HG02610 (cell line): ENCODE measurements around the gene DNAH8.

ENCODE experiments used
- ATAC-seq: cut with Tn5 transposase; IDR thresholded peaks from one replicate; pipeline ENCODE4 v1.9.1; 2021; ENCODE audit warnings: mild to moderate bottlenecking, moderate library complexity; ENCODE audit not compliant: unreplicated experiment

The DNAH8 gene

GRCh38 chr6:39047434-39048327 lies 332.6 kb downstream of the DNAH8 start:
- no peak for ATAC-seq

GRCh38 chr6:39048481-39049399 lies 333.6 kb downstream of the DNAH8 start, which contains the start of gene GLP1R:
Gene GLP1R (plus strand): TSS chr6:39048781. CDS start chr6:39048841, 60 bp downstream.
- no peak for ATAC-seq

- no peak for ATAC-seq
Observed at GRCh38 chr6:39049575-39050283, 334.6 kb downstream of the DNAH8 start.

GRCh38 chr6:39050453-39051112 lies 335.5 kb downstream of the DNAH8 start:
- ATAC-seq = no peak

- no peak for ATAC-seq
Observed at GRCh38 chr6:39051399-39052122, 336.4 kb downstream of the DNAH8 start.

GRCh38 chr6:39053016-39053624 lies 338.0 kb downstream of the DNAH8 start:
- no peak for ATAC-seq

GRCh38 chr6:39053854-39054576 lies 338.9 kb downstream of the DNAH8 start:
- no peak for ATAC-seq

GRCh38 chr6:39054577-39055142 lies 339.5 kb downstream of the DNAH8 start:
- ATAC-seq = no peak

GRCh38 chr6:39055661-39056060 lies 340.6 kb downstream of the DNAH8 start:
- no peak for ATAC-seq

GRCh38 chr6:39056191-39056590 lies 341.1 kb downstream of the DNAH8 start:
- no peak for ATAC-seq

- no peak for ATAC-seq
Observed at GRCh38 chr6:39056681-39057080, 341.6 kb downstream of the DNAH8 start.

GRCh38 chr6:39057251-39058155 lies 342.4 kb downstream of the DNAH8 start:
- no peak for ATAC-seq

GRCh38 chr6:39058471-39059147 lies 343.5 kb downstream of the DNAH8 start:
- ATAC-seq = no peak

- no peak for ATAC-seq
Observed at GRCh38 chr6:39059496-39060310, 344.6 kb downstream of the DNAH8 start.

GRCh38 chr6:39060467-39061160 lies 345.5 kb downstream of the DNAH8 start:
- no peak for ATAC-seq
